Stimulated activated CD8-positive, alpha-beta memory T cell treated with anti-CD3 and anti-CD28 coated beads, Interleukin-7, amount 100 ng/mL, for 1 hour (primary cell): ENCODE results near the gene NLRP6.
"Not testable (repeated sequence)": the region's sequence is repeated elsewhere in the genome, so short reads cannot be mapped to it uniquely, and the experiment has no call there.

Source experiments
- DNase-seq, 2 donors: peaks; one replicate each; pipeline ENCODE4 v3.0.0-alpha.2; 2020; ENCODE audit warnings: low read depth in 2 of 2

The NLRP6 gene

GRCh38 chr11:282171-282570 is 4.0 kb downstream of the NLRP6 start:
- DNase-seq = no peak

DNA sequence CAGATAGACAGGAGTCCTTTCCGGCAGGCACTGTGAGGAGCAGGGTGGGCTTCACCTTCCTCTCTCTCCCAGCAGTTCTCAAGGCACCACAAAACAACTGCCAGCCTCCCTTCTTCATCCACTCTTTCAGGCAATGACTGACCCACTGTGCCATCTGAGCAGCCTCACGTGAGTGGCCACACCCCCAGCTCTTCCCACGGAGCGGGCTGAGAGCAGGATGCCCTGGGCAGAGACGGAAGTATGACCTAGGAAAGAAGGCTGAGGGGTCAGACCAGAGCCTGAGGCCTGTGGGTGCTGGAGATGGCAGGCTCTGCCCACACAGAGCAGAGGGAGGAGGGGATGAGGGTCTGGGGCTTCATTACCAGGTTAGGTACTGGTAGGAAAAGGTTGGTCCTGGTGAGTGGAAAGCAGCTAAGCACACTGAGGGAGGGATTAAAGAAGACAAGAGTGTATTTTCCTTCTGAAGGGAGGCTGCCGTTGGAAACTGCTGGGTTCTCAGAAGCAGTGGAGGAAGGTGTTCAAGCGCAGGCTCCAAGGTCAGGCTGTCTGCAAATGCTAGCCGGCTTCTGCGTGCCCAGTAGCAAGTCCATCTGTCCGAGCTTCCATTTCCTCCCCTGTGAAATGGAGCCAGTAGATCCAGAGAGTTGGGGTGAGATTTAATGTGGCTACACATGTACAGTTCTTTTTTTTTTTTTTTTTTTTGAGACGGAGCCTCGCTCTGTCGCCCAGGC is 4.6 kb downstream of the NLRP6 start:
- no peak for DNase-seq

DNA sequence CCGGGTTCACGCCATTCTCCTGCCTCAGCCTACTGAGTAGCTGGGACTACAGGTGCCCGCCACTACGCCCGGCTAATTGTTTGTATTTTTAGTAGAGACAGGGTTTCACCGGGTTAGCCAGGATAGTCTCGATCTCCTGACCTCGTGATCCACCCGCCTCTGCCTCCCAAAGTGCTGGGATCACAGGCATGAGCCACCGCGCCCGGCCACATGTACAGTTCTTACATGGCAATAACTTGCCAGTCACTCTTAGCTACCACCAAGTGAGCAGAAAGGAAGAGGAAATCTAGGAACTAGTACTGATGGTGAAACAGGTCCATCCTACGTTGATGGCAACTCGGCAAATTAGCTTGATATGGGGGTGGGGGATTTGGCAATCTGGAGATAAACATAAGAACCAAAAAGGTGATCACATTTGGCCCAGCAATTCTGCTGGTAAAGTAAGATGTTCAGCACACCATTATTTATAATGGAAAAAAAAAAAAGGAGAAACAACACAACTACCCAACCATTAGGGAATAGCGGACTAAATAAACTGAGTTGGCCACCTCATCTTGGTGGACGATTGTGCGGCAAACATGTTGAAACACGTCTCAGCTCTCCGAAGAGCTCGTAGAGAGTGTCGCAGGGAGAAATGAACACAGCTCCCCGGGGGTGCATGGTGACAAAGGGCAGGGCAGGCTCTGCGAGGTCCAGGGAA is 5.3 kb downstream of the NLRP6 start:
- no peak for DNase-seq

- no peak for DNase-seq
Observed at GRCh38 chr11:284105-285020, 6.2 kb downstream of the NLRP6 start.

DNA sequence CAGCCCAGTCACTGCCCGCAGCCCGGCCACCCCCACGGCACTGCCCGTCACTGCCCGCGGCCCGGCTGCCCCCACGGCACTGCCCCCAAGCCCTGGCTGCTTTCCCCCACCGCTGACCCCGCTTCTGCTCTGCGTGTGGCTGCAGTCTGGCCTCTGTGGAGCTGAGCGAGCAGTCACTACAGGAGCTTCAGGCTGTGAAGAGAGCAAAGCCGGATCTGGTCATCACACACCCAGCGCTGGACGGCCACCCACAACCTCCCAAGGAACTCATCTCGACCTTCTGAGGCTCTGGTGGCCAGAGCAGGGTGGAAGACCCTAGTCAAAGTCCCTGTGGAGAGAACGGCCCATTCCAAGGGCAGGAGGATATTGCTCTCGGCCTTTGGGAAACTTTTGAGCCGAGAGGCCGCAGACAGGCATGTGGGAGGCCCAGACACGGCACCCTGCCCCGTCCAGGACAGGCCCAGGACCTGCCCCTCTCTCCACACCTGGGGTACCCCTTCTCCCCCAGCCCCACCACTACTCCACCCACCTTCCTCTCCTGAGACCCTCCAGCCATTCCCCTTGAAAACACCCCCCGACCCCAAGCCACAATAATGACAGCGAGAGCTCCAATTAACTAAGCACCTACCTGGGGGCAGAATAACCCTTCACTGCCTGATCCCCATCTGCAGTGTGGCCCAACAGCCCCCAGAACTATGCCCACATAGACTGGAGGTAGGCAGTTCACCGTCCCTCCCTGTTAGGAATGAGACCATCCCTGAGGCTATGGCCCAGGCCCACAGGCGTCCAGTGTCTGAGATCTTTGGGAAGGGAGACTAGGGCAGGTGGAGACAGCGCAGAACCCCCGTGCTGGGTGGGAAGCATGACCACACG is 7.0 kb downstream of the NLRP6 start:
- no peak for DNase-seq

DNA sequence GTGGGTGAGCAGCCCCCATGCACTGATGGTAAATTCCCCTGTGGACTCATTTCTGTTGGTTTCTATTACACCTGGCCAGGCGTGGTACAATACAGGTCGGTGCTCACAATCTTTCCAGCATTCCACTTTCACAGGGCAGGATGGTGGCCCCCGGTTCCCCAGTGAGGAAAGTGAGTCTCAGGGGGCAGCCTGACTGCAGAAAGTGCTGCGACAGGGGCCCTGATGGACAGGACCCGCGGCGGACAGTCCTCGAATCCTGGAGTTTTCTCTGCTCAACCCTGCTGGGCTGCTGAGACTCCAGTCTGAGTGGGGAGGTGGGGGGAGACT is 7.7 kb downstream of the NLRP6 start:
- DNase-seq = no peak

DNA sequence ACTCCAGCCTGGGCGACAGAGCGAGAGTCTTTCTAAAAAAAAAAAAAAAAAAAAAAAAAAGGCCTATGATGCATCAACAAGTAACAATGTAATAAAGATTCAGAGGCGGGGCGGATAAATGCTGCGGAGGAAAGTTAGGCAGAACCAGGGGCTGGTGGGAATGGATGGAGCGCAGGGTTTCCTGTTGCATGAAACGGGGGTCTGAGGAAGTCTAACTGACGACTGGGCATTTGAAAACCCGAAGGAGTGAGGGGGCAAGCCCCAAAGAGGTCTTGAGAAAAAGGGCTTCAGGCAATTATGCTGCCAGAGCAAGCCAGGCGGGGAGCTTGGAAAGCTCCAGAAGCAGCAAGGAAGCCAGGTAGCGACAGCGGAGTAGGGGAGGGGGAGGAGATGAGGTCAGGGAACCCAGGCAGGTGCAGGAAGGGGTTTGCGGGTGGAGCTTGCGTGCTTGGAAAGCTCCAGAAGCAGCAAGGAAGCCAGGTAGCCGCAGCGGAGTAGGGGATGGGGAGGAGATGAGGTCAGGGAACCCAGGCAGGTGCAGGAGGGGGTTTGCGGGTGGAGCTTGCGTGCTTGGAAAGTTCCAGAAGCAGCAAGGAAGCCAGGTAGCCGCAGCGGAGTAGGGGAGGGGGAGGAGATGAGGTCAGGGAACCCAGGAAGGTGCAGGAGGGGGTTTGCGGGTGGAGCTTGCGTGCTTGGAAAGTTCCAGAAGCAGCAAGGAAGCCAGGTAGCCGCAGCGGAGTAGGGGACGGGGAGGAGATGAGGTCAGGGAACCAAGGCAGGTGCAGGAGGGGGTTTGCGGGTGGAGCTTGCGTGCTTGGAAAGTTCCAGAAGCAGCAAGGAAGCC is 9.0 kb downstream of the NLRP6 start:
- not testable (repeated sequence) for DNase-seq

- no peak for DNase-seq
Observed at GRCh38 chr11:287821-288477, 9.7 kb downstream of the NLRP6 start.

DNA sequence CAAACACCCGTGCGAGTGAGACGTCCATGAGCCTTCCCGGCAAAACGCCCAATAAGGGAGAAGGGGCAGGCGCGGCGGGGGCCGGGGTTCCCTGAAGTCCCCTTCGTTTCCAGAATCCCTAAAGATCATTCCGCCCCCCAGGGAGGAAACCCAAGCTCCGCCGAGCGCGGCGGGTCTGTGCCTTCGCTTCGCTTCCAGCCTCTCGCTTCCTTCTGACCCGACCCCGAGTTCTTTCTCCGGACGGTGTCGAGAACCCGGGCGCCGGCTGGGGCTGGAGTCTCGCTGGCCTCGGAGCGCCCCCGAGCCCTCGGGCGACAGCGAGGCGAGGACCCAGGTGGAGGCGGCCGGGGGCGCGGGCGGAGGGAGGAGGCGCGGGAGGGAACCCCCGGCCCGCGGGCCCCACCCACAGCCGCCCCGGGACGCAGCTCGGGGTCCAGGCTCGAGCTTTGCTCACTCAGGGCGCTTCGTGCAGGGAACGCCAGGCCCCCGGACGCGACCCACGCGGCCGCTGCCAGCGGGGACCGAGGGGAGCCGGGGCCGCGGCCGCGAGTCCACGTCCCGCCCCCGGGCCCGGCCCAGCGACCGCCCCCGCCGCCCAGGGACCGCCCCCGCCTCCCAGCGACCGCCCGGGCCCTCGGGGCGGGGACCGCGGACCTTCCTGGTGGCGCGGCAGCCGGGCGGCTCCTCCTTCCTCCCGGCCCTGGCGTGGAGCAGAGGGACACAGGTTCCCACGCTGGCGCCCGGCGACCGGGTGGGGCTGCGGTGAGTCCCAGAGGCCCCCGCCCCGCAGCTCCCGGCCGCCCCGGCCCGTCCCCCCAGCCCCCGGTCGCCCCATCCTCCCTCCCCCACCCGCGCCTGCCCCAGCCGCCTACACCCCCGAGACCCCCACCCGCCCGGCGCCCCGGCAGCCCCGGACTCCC is 10.5 kb downstream of the NLRP6 start, which contains the start of gene PGGHG:
PGGHG (plus strand) TSS at position 649 of the 920 bp plus-strand sequence. CDS start 691 bp downstream, outside the sequence.
- no peak for DNase-seq

- DNase-seq = no peak
Observed at GRCh38 chr11:289398-289711, 11.1 kb downstream of the NLRP6 start.

DNA sequence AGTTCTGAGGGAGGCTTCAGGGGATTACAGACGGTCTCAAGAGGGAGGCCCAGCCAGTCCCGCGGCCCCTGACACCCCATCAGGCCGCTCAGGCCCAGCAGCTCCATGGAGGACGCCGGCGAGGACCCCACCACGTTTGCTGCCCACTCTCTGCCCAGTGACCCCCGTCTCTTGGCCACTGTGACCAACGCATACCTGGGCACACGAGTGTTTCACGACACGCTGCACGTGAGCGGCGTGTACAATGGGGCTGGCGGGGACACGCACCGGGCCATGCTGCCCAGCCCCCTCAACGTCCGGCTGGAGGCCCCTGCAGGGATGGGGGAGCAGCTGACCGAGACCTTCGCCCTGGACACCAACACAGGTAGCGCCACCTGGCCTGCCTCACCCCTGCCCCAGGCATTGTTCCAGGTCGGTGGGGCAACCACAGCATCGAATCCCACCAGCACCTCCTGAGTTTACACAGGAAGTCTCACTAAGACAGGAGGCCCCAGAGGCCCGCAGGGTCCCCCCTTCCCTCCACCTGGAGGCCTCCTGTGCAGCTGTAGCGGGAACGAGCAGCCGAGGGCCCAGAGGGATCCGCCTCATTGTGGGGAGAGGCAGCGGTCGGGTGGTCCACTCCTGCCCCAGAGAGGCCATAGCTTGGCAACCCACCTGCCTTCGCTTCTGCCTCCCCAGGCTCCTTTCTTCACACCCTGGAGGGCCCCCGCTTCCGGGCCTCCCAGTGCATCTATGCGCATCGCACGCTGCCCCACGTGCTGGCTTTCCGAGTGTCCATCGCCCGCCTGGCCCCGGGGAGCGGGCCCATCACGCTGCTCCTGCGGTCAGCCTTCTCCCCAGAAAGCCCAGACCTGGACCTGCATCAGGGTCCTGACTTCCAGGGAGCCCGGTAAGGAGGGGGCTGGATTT is 11.8 kb downstream of the NLRP6 start:
- no peak for DNase-seq

DNA sequence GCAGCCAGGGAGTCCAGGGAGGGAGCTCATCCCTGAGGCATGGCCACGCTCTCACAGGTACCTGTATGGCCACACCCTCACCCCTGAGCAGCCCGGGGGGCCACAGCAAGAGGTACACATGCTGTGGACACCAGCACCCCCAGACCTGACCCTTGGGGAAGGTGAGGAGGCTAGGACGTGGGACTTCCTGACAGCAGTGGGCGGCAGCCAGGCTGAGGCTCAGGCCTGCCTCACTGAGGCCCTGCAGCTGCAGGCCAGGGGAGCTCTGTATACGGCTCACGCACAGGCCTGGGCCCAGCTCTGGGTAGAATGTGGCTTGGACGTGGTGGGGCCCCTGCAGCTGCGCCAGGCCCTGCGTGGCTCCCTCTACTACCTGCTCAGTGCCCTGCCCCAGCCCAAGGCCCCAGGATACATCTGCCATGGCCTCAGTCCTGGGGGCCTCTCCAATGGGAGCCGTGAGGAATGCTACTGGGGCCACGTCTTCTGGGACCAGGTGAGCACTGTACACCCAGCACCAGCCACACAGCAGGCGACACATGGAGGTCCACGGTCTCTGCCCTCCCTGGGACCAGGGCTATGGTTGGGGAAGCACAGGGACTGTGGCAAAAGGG is 12.5 kb downstream of the NLRP6 start:
- no peak for DNase-seq

GRCh38 chr11:291281-292210 is 13.3 kb downstream of the NLRP6 start:
- DNase-seq = no peak

GRCh38 chr11:292211-293121 is 14.3 kb downstream of the NLRP6 start:
- DNase-seq = no peak

- no peak for DNase-seq
Observed at GRCh38 chr11:293271-293851, 15.2 kb downstream of the NLRP6 start.
